HG03432 (cell line): ENCODE data around the gene PA2G4.
"Not testable (repeated sequence)": the region's sequence is repeated elsewhere in the genome, so short reads cannot be mapped to it uniquely, and the experiment has no call there.

Experiments used
- ATAC-seq: cut with Tn5 transposase; IDR thresholded peaks from one replicate; pipeline ENCODE4 v1.9.1; 2021; ENCODE audit warnings: mild to moderate bottlenecking, moderate library complexity; ENCODE audit not compliant: unreplicated experiment

The PA2G4 gene

DNA sequence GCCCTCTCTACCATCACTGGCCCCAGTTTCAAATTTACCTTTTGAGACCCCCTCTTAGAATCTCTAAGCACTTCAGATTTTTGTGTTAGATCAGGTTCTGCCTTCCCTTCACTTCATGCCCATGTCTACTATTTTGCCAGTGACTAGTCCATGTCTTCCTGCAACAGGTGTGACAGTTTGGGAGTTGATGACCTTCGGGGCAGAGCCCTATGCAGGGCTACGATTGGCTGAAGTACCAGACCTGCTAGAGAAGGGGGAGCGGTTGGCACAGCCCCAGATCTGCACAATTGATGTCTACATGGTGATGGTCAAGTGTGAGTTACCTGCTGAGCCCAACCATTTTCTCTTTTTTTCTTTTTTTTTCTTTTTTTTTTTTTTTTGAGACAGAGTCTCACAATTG, 5.8 kb upstream of the PA2G4 start:
- no peak for ATAC-seq

- no peak for ATAC-seq
These were observed 4.6 kb upstream of the PA2G4 start for GRCh38 chr12:56099787-56100186.

DNA sequence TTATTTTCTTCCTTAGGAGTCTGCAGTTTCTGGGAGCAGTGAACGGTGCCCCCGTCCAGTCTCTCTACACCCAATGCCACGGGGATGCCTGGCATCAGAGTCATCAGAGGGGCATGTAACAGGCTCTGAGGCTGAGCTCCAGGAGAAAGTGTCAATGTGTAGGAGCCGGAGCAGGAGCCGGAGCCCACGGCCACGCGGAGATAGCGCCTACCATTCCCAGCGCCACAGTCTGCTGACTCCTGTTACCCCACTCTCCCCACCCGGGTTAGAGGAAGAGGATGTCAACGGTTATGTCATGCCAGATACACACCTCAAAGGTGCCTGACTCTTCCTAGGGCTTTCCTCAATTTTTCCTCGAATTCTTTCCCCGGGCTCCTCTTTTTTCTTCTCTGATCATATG, 3.3 kb upstream of the PA2G4 start:
- ATAC-seq: no peak

DNA sequence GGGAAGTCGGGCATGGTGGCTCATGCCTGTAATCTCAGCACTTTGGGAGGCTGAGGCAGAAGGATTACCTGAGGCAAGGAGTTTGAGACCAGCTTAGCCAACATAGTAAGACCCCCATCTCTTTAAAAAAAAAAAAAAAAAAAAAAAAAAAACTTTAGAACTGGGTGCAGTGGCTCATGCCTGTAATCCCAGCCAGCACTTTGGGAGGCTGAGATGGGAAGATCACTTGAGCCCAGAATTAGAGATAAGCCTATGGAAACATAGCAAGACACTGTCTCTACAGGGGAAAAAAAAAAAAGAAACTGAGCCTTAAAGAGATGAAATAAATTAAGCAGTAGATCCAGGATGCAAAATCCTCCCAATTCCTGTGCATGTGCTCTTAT, 1.7 kb upstream of the PA2G4 start:
- ATAC-seq: no peak

- no peak for ATAC-seq
These were observed 1.2 kb upstream of the PA2G4 start for GRCh38 chr12:56103066-56103711.

DNA sequence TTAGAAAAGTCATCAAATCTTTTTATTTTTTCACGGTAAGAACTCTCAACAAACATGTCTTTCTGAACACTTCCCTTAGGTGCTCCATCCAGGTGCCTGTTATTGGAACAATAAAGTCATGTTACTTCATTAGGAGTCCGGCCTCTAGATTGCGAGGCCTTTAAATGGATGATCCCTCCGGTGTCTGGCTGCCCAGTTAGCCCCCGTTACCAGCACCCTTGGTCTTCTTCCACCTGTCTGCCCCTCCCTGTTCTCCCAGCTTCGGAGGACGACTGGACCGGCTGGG, 593 bp upstream of the PA2G4 start:
- ATAC-seq: no peak

- peak; percentile 15 for ATAC-seq
These were observed 653 bp downstream of the PA2G4 start for GRCh38 chr12:56104815-56105608.

- no peak for ATAC-seq
These were observed 1.2 kb downstream of the PA2G4 start for GRCh38 chr12:56105609-56105902.

GRCh38 chr12:56107242-56107641, 2.9 kb downstream of the PA2G4 start:
- ATAC-seq: no peak

DNA sequence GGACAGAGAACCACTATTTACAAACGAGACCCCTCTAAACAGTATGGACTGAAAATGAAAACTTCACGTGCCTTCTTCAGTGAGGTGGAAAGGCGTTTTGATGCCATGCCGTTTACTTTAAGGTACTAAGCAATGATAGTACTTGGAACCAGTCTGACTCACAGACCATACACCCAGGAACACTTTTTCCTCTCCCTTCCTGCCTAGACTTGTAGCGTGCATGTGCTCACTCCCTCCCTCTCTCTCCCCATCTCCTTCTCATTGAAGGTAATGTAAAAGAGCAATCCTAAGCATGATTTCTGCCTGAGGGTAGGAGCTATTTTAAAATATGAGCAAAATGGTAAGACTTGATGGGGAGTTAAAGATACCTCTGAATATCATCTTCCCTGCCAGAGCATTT, 6.2 kb downstream of the PA2G4 start:
- no peak for ATAC-seq

DNA sequence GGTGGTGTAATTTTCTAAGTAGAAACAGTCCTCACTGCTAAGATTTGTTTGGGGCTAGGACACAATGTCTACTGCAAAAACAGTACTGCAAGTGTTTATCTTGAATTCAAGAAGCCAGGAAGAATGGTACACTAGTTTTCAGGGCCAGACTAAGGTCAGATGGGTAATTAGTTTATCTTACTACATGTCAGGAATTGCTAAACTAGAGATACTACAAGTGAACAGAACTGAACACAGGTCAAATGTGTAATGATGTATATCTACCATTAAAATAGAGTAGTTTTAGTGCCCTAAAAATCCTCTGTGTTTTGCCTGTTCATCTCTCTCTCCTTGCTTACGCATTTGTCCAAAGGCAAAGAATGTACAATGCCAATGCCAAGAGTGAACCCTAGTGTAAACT, 9.7 kb downstream of the PA2G4 start:
- ATAC-seq: no peak

DNA sequence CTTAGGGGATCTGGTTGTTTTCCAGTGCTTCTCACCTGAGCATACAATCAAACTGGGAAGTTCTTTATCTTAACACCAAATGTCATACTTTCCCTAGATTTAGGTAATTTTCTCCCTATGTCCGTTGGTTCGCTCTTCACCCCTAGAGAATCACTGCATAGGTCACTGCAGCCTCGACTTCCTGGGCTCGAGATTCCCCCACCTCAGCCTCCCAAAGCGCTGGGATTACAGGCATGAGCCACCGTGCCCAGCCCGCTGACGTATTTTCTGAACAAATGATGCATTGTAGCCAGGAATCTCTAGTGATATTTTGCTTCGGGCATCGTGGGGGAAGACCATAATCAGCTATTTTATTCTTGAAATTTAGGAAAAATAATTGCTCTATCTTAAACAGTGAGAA, 11.0 kb downstream of the PA2G4 start:
- ATAC-seq: no peak

GRCh38 chr12:56116267-56117081, 12.1 kb downstream of the PA2G4 start, which contains the start of gene RPL41:
Gene RPL41, plus strand, starts transcription at chr12:56116633.
- ATAC-seq: peak; percentile 43

DNA sequence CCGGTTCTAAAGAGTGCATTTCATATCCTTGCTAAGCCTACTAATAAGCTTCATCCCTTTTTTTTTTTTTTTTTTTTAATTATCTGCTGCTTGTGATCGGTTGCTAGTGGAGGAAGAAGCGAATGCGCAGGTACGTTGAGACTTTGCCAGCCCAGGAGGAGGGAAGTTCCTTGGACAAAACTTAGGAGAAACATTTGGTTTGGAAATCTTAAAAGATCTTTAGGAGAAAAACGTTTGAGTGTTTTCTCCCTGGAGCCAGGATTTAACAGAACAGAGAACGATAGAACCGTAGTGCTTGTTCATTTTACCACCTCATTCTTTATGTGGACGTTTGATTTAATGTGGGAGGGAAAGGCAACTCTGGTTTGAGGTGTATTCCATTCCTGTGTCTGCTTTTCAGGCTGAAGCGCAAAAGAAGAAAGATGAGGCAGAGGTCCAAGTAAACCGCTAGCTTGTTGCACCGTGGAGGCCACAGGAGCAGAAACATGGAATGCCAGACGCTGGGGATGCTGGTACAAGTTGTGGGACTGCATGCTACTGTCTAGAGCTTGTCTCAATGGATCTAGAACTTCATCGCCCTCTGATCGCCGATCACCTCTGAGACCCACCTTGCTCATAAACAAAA, 12.8 kb downstream of the PA2G4 start:
- ATAC-seq: not testable (repeated sequence)

DNA sequence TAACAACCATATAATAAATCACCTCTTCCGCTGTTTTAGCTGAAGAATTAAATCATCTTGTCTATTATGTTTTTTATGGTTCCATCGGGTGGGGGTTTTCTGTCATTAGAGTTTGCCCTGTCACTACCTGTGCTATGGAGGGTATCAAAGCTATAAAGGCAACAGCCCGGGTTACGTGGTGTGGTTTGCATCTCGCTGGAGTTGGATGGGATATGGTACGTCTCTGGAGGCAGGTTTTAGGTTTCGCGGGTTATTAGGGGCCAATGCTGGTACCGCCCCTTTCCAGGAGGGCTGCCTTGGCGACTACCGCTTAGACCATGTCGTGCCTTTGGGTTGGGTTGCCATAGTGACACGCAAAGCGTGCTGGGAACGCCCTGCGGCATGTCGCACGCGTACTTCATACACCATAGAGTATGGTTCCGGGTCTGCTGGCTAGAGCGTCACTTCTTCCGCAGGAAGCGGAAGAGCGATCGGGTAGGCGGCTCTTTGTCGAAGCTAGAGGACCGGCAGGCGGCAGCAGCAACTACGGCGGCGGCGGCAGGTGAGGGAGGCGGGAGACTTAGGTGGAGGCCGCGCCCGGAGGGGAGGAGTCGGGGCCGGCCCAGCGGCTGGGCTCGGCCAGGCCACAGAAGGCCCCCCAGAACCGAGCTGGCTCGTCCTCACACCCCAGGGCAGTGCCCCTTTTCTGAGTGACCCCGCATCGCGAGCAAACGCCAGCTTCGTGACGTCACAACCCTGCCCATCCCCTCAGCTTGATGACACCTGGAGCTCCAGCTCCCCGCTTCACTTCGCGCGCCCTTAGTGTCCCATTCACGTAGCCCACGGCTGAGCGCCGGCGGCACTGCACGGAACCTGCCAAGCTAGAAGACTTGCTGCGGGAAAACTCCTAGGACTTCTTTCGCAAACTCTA, 13.7 kb downstream of the PA2G4 start, which contains the start of gene ZC3H10:
Gene ZC3H10, plus strand, starts transcription at position 489 of the 910 bp plus-strand sequence. CDS start 2,297 bp downstream, outside the sequence.
- peak; percentile 76 for ATAC-seq

DNA sequence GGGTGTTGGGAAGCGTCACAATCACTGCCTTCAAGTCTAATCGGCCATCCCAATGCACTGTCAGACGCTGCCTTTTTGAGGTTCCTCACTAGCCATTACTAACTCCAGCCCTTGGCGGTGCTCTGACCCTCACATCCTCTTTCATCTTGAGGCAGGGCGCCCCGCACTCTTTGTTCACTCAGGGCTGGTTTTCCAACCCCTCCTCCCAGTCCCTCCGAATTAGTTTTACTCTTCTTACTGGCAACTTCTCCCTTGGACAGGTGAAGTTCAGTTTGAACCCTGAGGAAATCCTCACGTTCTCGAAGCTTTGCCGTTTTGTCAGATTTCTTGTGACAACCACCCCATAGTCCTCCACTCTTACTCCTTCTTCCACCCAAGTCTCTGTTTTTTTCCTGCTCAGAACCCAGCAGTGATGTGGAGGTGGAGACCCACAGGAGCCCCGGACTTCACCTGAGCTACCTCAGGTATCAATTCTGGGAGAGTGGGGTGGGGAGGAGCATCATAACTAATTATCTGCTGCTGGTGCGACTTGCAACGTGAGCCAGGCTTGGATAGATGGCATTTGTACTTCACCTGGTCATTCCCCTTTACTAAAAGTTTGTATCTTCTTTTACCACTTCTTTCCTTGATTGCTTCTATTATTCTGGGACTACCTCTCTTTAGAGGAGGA, 14.5 kb downstream of the PA2G4 start:
- peak; percentile 1 for ATAC-seq

DNA sequence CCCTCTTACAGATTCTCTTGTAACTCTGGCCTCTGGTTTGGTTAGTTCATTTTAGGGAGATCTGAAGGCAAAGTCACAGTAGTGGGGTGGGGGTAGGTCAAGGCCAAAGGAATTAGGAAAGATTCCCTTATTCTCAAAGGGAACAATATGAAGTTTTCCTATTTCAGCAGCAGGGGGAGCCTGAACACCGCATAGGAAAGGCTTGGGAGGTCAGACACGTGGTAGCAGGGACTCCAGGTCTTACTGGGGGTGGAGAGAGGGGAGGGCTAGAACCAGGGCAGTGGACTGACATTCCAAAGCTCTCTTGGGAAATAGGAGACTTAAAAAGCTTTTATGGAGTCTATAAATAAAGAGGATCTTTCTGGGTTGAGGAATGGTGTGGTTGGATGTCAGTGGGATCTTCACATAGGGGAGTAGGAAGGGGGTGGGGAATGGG, 15.0 kb downstream of the PA2G4 start:
- ATAC-seq: no peak

GRCh38 chr12:56120158-56120846, 15.9 kb downstream of the PA2G4 start:
- no peak for ATAC-seq

GRCh38 chr12:56121204-56121870, 17.0 kb downstream of the PA2G4 start:
- ATAC-seq: no peak
